Suprapubic skin (tissue), 4 donors: ENCODE results near the gene LSM4. TPM values are rescaled to one million over a fixed set of nuclear protein-coding genes. Genes with fewer than 3 reads are reported as not detected.

Experiments used
- DNase-seq, 2 donors: peaks; one replicate each; pipeline ENCODE4 v3.0.0-alpha.2; 2019; ENCODE audit warnings: low spot score in 2 of 2
- H3K27ac ChIP-seq: fragments of 200-600 bp; sonication (generic); one replicate; pipeline ENCODE4 v1.5.1; 2019
- H3K27me3 ChIP-seq: fragments of 200-600 bp; sonication (generic); one replicate; pipeline ENCODE4 v1.5.1; 2019
- H3K36me3 ChIP-seq: fragments of 200-600 bp; sonication (generic); one replicate; pipeline ENCODE4 v1.5.1; 2019
- H3K4me1 ChIP-seq: fragments of 200-600 bp; sonication (generic); one replicate; pipeline ENCODE4 v1.5.1; 2019
- H3K4me3 ChIP-seq: fragments of 200-600 bp; sonication (generic); one replicate; pipeline ENCODE4 v1.5.1; 2019; ENCODE audit warnings: mild to moderate bottlenecking
- H3K9me3 ChIP-seq: fragments of 200-600 bp; sonication (generic); one replicate; pipeline ENCODE4 v1.5.1; 2019
- CTCF ChIP-seq, 2 donors: fragments of 200-600 bp in 1 of 2; fragments of 450-650 bp in 1 of 2; sonication (generic) in 1 of 2; IDR thresholded peaks; one replicate each; pipeline ENCODE4 v1.5.1; 2016 to 2019; ENCODE audit warnings: antibody characterized with exemption in 2 of 2, mild to moderate bottlenecking in 1 of 2, moderate library complexity in 1 of 2
- EP300 ChIP-seq: sonication (generic); formaldehyde crosslinking; IDR thresholded peaks from one replicate; pipeline ENCODE4 v1.6.1; 2017; ENCODE audit warnings: antibody characterized with exemption
- POLR2A ChIP-seq, 2 donors: fragments of 450-650 bp; IDR thresholded peaks; one replicate each; pipeline ENCODE4 v1.6.1; 2017; ENCODE audit warnings: antibody characterized with exemption in 2 of 2, mild to moderate bottlenecking in 2 of 2, moderate library complexity in 2 of 2
- POLR2AphosphoS5 ChIP-seq, 3 donors: sonication (generic); formaldehyde crosslinking; IDR thresholded peaks; one replicate each; pipeline ENCODE4 v1.6.1; 2017; ENCODE audit warnings: antibody characterized with exemption in 3 of 3
- WGBS: methylation state at CpG from one replicate; pipeline ENCODE4 v1.1.5; 2018; 5-methylcytosine and 5-hydroxymethylcytosine counted together
- total RNA-seq, 4 donors: library from RNA; depleted of rRNA; stranded (reverse); fragments of >200 nt; gene quantifications; one replicate each; pipeline ENCODE4 v1.1.0, GENCODE V29; 2016

LSM4 gene
- total RNA-seq, 4 donors from 2014 or later, result 53.1 to 115 (median 103) TPM

- no peak overlapping the region for H3K4me3 ChIP-seq
- peaks cover 59% of the 10 kb centered on the region for H3K36me3 ChIP-seq
- TF ChIP-seq EP300 (no peak), CTCF (IDR thresholded peaks at IDR 0.05) (no peak), POLR2A (IDR thresholded peaks at IDR 0.05) (no peak), POLR2AphosphoS5 (IDR thresholded peaks at IDR 0.05) (no peak)
- WGBS, result 87% methylated on average over 18 of the region's 42 CpGs
- no peak overlapping the region for H3K27ac ChIP-seq
- no peaks in the 10 kb centered on the region for H3K27me3 ChIP-seq
- H3K4me1 ChIP-seq, result no peaks in the 10 kb centered on the region
- no peak for DNase-seq
- no peaks in the 10 kb centered on the region for H3K9me3 ChIP-seq
These were observed 55.8 kb downstream of the LSM4 start for GRCh38 chr19:18266771-18267686.

- H3K27me3 ChIP-seq, result no peaks in the 10 kb centered on the region
- H3K4me1 ChIP-seq, result peaks cover under 1% of the 10 kb centered on the region
- WGBS, result 93% methylated on average over 5 of the region's 7 CpGs
- H3K27ac ChIP-seq, result no peak overlapping the region
- no peak for DNase-seq
- H3K9me3 ChIP-seq, result no peaks in the 10 kb centered on the region
- H3K36me3 ChIP-seq, result peaks cover 59% of the 10 kb centered on the region
- no peak overlapping the region for H3K4me3 ChIP-seq
- no peak for TF ChIP-seq POLR2A (IDR thresholded peaks at IDR 0.05)
- no peak for TF ChIP-seq CTCF (IDR thresholded peaks at IDR 0.05)
- no peak for TF ChIP-seq EP300
- TF ChIP-seq POLR2AphosphoS5 (IDR thresholded peaks at IDR 0.05), result no peak
These were observed 57.3 kb downstream of the LSM4 start for GRCh38 chr19:18265582-18265981.

- no peaks in the 10 kb centered on the region for H3K9me3 ChIP-seq
- no peak overlapping the region for H3K27ac ChIP-seq
- peaks cover 59% of the 10 kb centered on the region for H3K36me3 ChIP-seq
- TF ChIP-seq EP300 (no peak), POLR2A (IDR thresholded peaks at IDR 0.05) (no peak), POLR2AphosphoS5 (IDR thresholded peaks at IDR 0.05) (no peak), CTCF (IDR thresholded peaks at IDR 0.05) (no peak)
- no CpG with 5 or more reads among the region's 23 CpGs for WGBS
- H3K4me1 ChIP-seq, result peaks cover 3% of the 10 kb centered on the region
- H3K4me3 ChIP-seq, result no peak overlapping the region
- no peaks in the 10 kb centered on the region for H3K27me3 ChIP-seq
- DNase-seq, result no peak
These were observed 57.8 kb downstream of the LSM4 start for GRCh38 chr19:18264971-18265540.

GRCh38 chr19:18264137-18264854 lies 58.6 kb downstream of the LSM4 start:
- H3K4me3 ChIP-seq, result no peak overlapping the region
- no peak for DNase-seq
- TF ChIP-seq EP300 (no peak), CTCF (IDR thresholded peaks at IDR 0.05) (no peak), POLR2A (IDR thresholded peaks at IDR 0.05) (no peak), POLR2AphosphoS5 (IDR thresholded peaks at IDR 0.05) (no peak)
- no peaks in the 10 kb centered on the region for H3K27me3 ChIP-seq
- WGBS, result 100% methylated on average over 2 of the region's 23 CpGs
- peaks cover 58% of the 10 kb centered on the region for H3K36me3 ChIP-seq
- H3K9me3 ChIP-seq, result no peaks in the 10 kb centered on the region
- H3K4me1 ChIP-seq, result peaks cover 3% of the 10 kb centered on the region
- no peak overlapping the region for H3K27ac ChIP-seq
